HG03432 (cell line): ENCODE results near the gene LRIT3.
"Not testable (repeated sequence)": the region's sequence is repeated elsewhere in the genome, so short reads cannot be mapped to it uniquely, and the experiment has no call there.

Source experiments
- ATAC-seq: cut with Tn5 transposase; IDR thresholded peaks from one replicate; pipeline ENCODE4 v1.9.1; 2021; ENCODE audit warnings: mild to moderate bottlenecking, moderate library complexity; ENCODE audit not compliant: unreplicated experiment

Gene LRIT3

DNA sequence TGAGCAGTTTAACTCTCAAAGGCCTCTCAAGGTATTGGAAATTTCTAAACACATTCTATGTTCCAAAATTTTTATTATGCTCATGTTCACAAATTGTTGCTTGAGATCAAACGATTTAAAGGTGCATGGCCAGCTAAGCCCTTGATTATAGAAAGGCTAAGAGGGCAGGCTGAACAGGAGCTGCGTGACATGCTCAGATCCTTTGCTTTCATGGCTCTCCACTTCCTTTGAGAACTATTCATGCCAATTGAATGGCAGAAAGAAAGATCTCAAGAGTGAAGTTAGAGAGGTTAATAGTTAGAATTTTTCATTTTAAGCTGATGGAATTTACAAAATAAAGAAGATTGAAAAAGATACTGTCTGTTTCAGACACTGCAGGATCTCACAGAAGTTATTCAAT lies 594 bp downstream of the LRIT3 start:
- ATAC-seq: no peak

DNA sequence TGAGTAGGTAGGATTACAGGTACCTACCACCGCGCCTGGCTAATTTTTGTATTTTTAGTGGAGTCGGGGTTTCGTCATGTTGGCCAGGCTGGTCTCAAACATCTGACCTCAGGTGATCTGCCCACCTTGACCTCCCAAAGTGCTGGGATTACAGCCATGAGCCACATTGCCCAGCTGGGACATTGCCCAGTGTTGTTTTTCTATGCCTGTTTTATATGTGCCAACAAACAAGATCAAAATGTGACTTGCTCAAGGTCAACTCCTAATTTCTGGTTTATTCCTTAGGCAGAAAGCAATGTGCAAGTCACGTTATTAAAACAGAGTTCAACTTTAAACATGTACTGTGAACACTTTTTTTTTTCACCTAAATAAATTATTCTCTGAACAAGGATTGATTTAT lies 2.7 kb downstream of the LRIT3 start:
- ATAC-seq: no peak

DNA sequence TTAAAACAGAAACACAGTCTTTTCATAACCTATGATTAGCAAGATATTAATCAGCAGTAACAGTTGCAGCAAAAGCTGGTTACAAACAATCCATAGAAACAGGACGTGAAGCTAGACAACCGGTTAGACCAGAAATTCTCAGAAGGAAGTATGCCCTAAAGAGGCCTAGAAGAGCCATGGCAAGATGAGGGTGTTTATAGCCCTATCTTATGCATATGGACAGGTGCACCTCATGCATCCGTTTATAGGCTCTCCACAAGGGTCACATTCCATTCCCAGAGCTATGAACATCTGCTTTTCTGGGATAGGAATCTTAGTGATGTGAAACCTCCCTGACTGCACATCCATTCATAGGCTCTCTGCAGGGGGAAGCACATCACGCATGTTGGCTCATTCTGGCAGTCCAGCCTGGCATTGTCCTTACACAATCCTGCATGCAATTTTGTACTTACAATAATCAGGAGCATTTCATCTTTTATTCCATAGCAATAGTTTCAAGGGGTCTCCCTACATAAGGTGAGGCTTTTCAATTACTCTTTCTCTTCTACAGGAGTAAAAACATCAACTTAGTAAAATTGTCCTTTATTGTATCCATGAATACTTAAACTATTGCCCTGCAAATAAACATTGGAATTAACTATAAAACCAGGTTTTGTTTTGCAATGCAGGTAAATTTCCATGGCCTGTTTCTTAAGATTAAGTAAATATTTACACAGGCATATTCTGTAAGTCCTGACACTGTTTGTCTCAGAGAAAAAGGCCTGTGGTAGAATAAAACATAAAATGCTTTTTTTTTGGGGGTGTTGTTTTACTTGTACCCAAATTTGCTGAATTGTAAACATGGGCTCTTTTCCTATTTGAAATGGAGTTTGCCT lies 11.8 kb downstream of the LRIT3 start:
- not testable (repeated sequence) for ATAC-seq

GRCh38 chr4:109861271-109861670 lies 13.4 kb downstream of the LRIT3 start:
- no peak for ATAC-seq

DNA sequence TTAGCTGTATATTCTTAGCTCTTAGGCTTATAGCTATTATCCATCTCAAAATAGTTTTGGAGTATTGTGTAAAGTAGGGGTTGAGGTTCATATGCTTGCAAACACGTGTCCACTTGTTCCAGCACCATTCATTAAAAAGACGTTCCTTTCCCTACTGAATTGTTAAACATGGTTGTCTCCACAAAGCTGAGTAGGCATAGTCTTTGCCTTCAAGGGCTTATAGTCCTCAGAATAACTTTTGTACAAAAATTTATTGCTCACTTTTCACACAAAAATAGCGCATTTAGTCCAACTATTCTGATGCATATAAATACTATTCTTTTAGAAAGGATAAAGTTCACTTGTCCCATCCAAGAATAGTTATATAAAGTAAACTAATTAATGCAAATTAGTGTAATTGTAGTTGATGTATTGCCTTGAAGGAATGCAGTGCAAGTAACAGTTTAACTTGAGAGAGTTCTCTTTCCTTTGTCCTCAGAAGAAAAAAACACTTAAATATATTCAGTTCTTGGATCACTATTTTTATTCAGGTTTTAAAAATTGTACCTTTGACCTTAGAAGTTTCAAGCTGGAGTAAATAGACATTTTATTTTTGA lies 14.1 kb downstream of the LRIT3 start:
- no peak for ATAC-seq

- ATAC-seq: no peak
These were observed 16.2 kb downstream of the LRIT3 start for GRCh38 chr4:109864134-109864533.

GRCh38 chr4:109870061-109870460 lies 22.2 kb downstream of the LRIT3 start:
- ATAC-seq: no peak

DNA sequence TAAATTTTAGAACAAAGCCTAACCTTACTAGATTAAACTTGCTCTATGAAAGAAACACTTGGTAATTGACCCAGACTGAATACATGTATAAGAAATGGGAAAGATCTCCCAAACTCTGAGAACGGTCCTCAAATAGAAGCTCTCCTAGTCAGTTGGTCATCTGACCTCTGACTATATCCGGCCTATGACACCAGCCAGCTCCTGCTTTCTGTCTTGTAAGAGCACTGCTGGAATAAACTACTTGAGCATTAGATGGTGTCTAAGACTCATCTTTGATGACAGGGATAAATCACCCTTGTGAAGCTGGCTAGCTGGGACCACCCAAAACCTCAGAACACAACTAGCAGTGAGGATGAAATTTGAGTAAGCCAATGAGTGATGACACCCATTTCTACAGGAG lies 24.2 kb downstream of the LRIT3 start:
- no peak for ATAC-seq

GRCh38 chr4:109872950-109873656 lies 25.2 kb downstream of the LRIT3 start:
- ATAC-seq: no peak

DNA sequence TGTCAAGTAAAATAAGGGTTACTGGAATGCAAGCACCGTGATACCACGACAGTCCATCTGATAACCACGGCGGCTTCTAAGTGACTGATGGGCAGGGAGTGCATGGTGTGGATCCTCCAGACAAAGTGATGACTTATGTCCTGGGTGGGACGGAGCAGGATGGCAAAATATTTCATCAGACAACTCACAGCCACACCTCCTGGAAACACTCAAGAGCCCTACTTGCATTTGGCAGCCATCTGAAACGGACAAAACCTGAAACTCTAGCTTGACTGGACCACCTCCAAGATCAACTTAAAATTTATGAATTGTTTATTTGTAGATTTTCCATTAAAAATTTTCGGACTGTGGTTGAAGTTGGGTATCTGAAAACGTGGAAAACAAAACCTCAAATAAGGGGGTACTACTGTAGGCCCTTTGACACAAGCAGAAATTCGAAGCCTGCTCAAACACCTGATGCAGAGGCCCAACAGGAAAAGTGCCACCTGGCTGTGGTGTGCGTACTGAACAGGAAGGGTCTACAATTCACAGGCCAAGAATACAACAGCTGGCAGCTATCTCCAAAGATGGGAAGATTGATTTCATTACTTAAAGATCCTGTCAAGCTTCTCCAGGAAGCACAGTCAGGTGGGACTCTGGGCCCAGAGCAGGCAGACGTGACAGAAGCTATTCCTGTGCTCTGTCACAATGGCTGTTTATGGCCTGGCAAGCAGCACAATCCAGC lies 26.0 kb downstream of the LRIT3 start:
- no peak for ATAC-seq

- ATAC-seq: no peak
These were observed 27.2 kb downstream of the LRIT3 start for GRCh38 chr4:109875106-109875505.

- not testable (repeated sequence) for ATAC-seq
These were observed 27.6 kb downstream of the LRIT3 start for GRCh38 chr4:109875553-109875952.

DNA sequence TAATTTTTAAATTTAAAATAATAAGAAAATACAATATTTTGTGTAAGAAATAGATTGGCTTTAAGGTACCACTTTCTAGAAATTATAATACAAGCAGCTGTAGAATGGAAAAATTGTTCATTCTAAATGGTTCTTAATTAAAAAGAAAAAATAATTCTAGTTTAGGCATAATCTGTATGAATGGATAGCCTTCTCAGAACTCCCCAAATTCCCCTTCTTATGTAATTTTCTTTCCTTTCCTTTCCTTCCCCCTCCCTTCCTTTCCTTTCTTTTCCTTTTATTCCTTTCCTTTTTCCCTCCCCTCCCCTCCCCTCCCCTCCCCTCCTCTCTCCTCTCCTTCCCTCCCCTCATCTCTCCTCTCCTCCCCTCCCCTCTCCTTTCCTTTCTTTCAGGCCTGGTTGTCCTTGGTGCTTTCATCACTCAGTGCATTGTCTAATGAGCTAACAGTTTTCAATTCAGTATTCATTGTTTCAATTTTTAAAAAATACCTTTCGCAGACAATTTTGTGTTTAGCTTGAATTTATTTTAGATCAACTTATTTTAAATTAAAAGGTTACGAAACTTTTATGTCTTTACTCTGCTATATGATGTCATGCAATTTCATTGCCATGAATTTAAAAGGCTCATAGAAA lies 28.8 kb downstream of the LRIT3 start:
- ATAC-seq: no peak

DNA sequence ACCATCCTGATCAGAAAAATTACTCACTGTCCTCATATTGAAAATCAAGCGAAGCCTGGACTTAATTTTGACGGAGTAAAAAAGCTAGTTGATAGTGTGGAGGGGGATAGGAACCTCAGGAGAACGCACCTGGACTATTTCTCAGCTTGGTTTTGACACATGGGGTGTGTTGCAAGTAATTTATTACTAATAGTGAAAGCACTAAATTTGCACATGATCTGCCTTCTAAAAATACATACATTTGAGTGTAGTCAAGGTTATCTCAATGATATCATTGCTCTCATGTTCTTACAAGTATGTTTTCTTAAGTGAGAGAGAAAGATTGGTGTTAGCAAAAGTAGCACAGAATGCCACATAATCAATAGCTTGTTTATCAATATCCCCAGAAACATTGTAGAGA lies 29.5 kb downstream of the LRIT3 start:
- ATAC-seq: peak; percentile 91

DNA sequence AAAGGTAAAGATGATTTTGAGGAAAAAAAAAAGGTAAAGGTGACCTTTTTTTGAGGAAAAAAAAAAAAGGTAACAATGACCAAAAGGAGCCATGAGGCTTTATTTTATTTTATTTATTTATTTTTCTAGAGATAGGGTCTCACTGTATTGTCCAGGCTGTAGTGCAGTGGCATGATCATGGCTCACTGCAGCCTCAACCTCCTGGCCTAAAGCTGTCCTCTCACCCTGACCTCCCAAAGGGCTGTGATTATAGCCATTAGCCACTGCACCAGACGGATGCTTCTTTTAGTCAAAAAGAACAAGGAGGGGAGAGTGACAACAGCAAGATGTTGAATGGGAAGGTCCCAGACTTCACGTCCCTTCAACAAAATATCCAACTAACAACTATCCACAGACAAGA lies 30.4 kb downstream of the LRIT3 start:
- ATAC-seq: no peak

DNA sequence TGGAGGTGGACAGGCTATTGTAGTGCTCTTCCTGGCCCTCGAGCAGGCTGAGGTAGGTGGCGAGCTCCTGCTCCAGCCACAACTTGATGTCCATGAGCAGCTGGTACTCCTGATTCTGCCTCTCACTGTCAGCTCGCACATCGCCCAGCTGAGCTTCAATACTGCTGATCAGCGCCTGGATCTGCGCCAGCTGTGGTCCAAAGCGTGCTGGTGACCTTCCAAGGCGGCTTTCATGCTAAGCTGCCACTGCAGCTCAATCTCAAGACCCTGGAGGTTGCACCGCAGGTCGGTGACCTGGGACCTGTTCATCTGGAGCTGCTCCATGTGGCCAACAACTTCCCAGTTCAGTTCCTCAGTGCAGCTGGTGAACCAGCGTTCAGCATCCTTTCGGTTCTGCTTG lies 31.2 kb downstream of the LRIT3 start:
- no peak for ATAC-seq

DNA sequence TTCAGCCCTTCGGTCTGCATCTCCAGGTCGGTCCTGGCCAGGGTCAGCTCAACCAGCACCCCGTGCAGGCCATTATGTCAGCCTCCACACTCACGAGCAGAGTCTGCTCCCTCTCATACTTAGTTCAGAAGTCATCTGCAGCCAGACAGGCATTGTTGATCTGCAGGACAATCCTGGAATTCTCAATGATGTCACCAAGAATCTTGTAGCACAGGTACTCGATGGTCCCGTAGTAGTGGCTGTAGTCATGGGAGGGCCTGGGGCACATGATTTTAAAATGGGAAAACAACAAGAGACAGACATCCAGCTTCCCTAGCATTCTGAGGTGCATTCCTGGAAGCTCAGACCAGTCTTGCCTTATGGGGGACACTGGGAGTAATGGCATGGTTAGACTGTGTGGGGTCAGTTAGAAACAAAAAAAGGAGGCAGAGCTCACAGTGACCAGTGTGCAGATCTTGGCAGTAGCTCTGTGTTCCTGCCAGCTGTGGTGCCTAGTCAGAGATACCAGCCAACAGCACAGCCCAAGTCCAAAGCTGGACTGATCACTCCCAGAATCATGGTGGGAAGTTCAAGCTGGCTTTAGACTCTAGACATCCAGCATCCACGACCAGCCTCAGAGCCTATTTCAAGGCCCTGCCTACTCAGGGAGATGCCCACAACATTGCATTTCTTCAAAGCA lies 31.9 kb downstream of the LRIT3 start:
- ATAC-seq: no peak

DNA sequence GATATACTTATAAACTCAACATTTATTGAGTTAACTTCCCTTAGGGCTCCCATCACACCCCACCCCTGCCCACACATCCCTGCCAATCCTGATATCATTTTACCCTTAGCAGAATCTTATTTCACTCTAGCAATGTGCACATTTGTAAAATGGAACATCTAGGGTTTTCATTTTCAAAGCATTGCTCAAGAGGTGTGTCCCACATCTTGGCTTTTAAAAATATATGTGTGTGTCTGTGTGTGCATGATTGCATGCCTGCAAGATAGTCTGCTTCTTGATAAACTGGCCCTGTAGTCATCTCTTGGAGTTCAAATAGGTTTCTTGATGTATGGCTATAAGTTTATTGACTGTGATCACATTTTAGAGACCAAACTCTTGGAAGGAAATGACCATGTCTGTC lies 38.4 kb downstream of the LRIT3 start:
- ATAC-seq: no peak

DNA sequence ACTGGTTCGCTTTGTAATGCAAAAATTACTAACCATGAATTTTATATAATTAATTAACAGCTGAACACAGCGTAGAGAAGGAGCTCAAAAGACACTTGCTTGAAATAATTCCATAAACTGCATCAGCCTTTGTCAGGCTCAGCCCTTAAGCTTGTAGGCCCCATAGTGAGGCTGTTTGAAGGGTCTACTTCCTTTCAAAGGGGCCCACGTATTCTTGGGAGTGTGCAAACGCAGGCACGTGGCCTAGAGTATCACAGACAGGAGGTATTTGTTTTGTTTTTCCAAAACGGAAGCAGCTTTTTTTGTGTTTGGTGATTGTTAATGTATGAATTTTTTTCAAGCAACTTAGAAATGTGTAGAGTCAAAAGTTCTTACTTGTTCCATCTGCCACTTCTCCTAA lies 39.2 kb downstream of the LRIT3 start:
- no peak for ATAC-seq

DNA sequence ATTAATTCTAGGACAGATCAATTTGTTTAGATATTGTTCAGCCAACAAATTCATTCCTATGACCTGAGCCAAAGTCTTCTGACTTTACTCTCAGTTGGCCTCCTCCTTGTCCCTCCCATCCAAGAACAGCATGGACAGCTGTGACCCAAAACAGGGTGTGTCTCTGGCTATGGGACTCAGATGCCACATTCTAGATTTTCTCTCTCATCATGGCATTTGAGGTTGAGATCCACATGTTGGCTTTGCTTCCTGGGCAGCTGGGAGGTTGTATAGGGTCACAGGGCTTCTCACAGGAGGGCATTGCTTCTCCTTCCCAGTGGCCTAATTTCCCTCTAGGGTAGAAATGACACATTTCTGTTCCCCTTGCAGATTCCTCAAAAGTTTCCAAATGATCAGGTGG lies 42.2 kb downstream of the LRIT3 start:
- no peak for ATAC-seq
